GM19438 (cell line): Measurements from ENCODE around the gene PLCB2.

Experiments
- ATAC-seq: cut with Tn5 transposase; IDR thresholded peaks from one replicate; pipeline ENCODE4 v1.9.1; 2021; ENCODE audit warnings: low read depth; ENCODE audit not compliant: unreplicated experiment

The PLCB2 gene

DNA sequence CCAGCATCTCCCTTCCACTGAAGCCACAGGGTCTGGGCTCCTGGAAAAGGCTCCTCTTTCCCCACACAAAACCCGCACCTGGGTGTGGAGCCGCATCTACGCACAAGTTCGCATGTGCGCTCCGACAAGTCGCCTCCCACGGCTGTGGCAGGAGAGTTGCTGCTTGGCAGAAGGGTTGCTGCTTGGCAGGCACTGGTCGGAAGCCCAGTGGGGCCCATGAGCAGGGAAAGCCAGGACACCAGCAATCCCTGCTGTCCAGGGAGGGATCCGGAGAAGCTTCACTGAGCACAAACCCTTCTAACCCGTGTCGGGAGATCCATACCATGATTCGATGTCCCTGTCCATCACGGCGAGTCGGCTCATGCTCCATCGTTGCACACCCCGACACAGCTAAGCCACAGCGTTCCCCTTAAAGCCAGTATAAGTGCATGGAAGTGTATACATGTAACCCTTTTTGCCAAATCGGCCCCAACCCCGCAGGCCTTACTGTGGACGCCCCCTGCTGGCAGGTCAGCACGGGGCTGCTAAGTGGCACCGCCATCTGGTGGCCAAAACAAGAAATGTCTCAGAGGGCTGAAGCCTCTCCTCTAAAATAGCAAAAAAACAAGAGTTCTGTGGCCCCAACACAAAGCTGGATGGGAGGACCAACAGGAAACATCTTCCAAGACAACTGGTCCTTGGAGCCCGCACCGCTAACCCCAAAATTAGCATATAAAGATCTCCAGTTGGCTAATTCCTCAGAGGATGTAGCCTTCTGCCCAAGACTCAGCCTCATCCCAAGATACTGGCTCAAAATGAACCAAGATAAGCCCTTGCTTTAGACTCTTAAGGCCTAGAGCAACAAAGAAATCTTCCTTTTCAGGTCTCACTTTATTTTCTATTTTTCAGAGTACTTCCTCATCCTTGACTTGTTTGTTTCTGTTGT, 33.1 kb downstream of the PLCB2 start:
- ATAC-seq, result no peak

DNA sequence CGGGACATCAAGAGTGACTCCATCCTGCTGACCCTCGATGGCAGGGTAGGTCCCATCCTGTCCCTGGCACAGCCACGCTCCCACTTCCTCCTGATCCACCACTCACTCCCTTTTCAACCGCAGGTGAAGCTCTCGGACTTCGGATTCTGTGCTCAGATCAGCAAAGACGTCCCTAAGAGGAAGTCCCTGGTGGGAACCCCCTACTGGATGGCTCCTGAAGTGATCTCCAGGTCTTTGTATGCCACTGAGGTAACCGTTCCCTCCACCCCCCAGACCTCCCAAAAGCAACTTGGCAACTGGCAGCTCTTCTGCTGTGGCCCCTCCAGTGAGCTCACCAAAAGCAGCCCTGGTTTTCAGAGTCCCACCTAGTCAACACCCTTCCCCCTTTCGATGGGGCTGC, 34.3 kb downstream of the PLCB2 start:
- no peak for ATAC-seq

DNA sequence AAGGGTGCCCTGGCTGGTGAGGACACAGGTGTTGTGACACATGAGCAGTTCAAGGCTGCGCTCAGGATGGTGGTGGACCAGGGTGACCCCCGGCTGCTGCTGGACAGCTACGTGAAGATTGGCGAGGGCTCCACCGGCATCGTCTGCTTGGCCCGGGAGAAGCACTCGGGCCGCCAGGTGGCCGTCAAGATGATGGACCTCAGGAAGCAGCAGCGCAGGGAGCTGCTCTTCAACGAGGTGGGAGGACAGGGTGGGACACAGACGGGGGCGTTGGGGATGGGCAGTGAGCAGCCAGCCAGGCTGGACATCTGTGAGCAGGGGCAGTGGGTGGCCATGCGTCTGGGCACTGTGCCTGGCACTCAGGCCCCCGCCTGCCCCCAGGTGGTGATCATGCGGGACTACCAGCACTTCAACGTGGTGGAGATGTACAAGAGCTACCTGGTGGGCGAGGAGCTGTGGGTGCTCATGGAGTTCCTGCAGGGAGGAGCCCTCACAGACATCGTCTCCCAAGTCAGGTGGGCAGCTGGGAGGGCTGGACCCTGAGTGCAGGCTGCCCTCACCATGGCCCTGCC, 35.2 kb downstream of the PLCB2 start:
- no peak for ATAC-seq

DNA sequence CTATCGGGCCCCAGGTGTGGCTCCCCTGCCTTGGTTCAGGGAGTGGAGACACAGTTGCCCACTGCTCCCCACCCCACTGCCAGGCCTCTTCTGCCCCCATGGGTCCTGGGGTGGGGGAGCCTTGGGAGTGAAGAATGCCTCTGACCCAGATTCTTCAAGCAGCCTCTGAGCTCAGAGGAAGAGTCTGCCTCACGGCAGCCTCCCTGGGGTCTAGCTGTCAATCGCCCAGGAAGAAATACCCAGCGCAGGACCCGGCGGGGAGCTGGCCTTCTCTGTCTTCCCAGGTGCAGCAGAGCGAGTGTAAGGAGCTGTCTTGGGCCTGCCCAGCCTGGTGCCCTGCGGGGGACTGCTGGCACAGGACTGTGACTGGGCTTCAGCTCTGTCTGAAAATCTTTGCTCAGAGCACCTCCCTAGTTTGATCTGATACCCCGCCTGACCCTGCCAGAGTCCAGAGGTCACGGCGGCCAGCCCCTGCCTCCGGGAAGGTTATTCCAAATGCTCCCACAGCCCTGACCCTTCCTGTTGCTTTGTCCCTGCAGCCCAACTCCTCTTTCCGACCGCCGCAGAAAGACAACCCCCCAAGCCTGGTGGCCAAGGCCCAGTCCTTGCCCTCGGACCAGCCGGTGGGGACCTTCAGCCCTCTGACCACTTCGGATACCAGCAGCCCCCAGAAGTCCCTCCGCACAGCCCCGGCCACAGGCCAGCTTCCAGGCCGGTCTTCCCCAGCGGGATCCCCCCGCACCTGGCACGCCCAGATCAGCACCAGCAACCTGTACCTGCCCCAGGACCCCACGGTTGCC, 35.9 kb downstream of the PLCB2 start:
- no peak for ATAC-seq

DNA sequence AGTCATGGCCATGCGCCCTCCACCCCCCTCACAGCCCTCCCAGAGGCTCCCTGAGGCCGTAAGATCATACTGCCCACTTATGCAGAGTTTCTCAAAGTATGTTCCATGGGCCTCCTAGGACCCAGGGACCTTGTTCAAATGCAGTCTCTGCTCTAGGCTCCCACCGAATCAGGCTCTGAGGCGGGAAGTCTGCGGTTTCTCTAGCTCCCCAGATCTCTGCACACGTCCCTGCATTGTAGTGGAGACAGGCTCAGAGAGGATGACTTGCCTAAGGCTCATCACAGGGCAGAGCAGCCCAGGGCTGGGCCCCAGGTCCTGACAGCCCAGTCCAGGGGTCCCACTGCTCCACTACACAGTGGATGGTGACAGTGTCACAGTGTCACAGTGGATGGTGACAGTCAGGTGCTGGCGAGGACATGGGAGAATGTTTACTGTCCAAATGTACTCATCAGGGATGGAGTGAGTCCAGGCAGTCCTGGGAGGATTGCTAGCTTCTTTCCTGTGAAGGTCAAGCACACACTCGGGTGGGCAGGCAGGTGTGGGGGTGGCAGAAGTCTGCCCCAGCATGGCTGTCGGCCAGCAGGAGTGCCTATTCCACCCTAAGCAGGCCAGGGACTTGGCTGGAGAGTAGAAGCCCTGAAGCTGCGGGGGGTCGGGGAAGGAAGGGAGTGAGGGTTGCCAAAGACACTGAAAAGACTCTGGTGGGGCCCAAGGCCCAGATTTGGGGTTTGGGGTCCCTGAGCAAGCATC, 37.3 kb downstream of the PLCB2 start:
- ATAC-seq, result no peak

DNA sequence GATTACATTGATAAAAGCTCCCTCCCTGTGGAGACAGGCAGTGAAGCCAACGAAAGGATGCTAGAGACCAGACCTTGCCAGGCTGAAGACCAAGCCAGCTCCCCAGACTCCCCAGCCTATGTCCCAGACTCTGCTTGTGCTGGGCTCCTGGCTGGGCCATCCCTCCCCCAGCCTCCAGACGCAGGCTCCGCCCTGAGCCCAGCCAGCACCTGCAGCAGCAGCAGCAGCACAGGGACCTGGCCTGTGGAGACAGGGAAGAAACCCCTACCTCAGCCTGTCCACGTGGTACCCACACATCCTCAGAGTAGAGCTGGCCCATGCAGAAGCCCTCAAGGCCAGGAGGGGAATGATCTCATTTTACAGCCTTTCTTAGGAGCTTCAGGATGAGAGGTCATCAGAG, 38.1 kb downstream of the PLCB2 start:
- ATAC-seq, result no peak

DNA sequence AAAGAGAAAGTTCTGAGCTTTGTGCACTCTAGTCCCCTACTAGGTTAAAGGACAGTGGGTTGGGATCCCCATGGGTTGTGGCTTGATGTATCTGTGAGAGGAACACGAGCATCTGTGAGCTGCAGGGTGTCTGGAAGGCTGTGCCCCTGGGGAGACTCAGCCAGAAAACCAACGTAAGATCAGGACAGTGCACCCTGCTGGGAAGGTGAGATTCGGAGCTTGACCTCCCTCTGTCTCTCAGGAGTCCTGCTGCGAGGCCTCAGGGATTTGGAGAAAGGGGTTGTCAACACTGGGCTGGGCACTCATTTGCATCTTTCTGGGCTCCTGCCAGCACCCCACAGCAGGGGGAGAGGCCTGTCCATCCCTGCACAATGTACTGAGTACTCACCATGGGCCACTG, 40.1 kb downstream of the PLCB2 start:
- ATAC-seq, result no peak

DNA sequence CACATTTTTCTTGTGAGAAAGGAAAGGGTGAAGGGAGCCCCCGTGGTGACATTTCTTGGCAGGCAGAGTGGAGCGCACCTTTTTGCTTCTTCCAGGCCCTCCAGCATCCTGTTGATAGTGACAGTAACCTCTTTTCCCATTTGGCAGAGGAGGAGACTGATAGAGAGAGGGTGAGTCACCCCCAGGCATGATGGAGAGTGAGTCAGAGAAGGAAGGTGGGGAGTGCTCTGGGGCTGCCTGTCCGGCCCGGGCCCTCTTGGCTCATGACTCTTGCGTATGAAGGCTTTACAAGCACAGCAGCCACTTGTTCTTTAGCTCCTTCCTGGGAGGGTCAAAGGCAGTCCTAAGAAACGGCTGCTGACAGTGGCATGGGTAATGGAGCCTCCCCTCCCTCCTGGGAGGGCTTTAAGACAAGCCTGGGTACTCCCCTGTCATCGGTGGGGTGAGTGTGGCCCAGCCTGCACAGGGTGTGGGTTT, 40.9 kb downstream of the PLCB2 start:
- no peak for ATAC-seq

DNA sequence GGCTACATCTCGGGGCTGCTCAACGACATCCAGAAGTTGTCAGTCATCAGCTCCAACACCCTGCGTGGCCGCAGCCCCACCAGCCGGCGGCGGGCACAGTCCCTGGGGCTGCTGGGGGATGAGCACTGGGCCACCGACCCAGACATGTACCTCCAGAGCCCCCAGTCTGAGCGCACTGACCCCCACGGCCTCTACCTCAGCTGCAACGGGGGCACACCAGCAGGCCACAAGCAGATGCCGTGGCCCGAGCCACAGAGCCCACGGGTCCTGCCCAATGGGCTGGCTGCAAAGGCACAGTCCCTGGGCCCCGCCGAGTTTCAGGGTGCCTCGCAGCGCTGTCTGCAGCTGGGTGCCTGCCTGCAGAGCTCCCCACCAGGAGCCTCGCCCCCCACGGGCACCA, 41.9 kb downstream of the PLCB2 start:
- no peak for ATAC-seq

DNA sequence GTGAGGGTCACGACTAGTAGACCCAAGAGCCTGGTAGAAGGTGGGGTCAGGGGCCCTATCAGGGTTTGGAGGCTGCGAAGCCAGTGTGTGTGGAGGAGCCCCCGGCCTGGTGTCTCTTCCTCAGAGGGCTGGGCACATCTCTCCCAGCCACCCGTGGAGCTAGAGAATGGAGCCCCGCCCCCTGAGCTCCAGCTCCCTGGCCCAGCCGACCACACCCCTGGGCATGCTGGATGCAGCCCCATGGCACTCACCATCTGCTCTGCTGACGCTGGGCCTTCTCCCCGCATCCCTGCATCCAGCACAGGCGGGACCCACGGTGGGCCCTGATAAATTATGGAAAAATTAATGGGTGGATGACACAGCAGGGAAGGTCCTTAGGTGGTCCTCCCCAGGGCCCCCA, 42.4 kb downstream of the PLCB2 start:
- no peak for ATAC-seq

DNA sequence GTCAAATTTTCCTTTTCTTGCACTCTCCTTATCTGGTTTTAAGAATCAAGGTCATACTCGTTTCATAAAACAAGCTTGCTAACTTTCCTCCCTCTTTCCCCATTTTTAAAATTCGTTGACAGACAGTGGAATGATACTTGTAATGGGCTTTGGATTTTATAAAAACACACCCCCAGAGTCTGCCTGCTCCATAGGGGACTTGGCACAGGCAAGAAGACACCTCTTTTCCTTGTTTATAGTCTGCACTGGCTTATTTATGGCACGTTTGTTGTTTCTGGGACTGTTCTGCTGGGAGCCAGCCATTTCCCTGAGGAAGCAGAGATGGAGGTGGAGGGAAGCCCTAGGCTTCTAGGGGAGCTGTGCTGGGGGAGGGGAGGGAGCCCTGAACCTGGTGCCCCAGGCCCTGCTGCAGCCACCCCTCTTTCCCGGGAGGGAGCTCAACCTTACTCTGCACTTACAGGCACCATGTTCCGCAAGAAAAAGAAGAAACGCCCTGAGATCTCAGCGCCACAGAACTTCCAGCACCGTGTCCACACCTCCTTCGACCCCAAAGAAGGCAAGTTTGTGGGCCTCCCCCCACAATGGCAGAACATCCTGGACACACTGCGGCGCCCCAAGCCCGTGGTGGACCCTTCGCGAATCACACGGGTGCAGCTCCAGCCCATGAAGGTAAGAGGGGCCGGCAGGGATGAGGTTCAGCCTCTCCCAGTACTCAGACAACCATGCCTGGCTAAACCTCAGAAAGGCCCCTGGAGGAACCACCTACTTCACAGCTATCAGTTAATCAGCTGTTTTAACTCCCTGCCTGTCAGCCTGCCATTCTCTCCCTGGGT, 43.2 kb downstream of the PLCB2 start:
- ATAC-seq, result no peak

DNA sequence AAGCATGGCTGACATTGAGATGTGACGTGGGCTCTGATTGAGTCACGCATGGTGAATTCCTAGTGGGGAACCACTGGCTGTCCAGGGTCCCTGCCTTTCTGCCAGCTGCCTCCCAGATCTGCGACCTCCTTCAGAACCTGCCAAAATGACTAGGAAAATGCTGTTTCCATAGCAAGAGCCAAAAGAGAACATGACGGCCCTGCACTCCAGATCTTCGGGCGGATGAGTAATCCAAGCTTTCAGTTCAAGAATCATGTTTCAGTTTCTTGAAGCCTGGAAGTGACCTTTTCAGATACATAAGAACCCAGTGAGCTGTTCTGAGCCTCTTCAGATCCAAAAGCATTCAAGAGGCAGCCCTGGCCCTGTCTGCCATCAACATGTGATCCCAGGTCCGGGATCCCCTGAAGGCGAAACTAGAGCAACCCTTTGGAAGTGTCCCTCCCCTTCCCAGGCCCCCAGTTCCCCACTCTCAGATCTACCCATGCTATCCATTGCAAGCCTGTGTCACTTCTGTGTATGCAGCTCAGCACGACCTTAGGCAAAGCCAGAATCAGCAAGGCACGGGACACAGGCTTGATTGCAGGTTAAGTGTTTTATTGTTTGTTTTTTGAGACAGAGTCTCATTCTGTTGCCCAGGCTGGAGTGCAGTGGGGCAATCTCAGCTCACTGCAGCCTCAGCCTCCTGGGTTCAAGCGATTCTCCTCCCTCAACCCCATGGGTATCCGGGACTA, 44.5 kb downstream of the PLCB2 start:
- ATAC-seq, result no peak

DNA sequence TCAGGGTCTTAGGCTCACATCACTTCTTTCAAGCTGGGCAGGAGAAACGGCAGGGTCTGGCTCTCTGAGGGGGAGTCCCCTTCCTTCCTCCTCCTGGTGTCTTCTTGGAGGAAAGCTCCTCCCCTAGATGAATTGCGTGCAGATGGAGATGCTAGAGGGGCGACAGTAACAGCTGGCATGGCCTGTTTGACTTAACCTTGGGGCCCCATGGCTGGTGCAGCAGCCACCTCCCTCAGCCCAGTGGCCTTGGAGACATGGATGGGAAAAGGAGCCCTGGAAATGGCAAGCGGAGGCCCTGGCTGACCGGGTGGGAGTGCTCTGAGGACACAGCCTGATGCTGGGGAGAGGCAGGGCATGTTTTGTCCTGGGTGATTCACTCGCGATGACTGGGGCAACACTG, 48.7 kb downstream of the PLCB2 start:
- no peak for ATAC-seq

DNA sequence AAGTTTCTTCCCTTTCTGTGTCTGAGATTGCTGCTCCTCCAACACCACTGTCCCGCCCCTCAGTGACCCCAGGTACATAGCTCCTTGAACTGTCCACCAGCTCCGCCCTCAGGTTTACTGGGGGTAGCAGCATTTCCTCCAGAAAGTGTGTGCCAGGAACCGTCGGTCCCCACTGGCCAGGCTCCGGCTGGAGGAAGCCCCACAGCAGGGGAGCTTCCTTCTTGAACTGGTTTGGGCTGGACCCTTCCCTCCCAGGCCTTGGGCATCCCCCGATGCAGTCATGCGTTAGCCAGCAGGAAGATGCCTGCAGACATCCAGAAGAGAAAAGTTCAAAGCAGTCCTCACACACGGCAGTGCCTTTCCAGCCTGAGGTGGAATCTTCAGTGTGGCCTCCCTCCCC, 49.2 kb downstream of the PLCB2 start:
- no peak for ATAC-seq

DNA sequence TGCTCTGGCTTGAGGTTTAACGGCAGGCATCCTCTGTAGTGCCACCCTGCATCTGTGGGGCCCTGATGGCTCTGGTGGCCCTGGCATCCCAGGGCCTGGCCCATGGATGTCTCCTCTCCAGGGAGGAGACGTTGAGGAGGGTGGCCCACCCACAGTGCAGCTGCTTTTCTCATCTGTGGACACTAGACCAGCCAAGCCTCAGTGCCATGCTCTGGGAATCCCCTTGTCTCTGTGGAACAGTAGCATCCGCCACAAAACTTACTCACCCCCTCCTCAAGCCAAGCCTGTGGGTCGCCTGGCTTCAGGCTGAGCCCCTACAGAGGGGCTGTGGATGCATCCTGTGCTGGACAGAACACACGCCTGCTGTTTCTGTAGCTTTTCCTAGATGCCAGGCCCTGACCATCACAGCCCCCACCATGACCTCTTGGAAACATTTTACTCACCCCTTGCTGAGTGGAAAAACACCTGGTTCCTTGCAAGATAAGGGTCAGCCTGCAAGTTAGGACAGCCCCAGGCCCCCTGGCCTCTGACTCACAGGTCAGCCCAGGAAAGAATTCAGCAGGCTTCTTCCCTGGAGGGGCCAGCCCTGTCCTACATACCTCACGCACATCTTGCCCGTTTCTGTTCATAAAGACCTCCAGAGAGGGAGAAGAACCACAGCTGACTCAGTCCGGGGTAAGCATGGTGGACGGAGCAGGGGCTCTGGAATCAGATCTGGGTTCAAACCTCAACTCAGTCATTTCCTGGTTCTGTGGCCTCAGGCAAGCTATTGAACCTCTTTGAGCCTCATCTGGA, 49.9 kb downstream of the PLCB2 start:
- ATAC-seq, result no peak

DNA sequence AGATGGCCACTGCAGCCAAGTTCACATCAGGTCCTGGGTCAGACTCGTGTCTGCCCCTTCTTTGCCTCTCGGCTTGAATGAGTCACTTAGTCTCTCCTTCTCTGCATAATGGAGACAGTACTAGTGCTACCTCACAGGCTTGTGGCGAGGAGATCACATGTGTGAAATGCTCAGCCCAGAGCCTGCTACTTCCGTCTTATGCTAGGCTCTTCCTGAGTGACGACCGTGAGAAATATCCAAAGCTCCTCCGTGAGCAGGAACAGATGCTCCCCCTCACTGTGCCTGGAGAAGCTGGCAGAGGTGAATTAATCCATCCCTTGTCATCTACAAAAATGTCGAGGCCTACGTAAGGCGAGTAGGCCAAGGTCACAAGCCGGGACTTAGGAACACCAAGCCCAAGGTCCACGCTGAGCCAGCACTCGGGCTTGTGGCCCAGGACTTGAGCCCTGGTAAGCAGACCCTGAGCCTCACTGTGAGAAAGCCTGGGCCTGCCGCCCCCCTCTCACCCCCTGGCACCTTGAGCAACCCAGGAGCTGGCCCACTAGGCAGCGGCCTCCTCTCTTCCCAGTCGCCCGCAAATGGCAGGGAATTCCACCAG, 51.0 kb downstream of the PLCB2 start:
- no peak for ATAC-seq

DNA sequence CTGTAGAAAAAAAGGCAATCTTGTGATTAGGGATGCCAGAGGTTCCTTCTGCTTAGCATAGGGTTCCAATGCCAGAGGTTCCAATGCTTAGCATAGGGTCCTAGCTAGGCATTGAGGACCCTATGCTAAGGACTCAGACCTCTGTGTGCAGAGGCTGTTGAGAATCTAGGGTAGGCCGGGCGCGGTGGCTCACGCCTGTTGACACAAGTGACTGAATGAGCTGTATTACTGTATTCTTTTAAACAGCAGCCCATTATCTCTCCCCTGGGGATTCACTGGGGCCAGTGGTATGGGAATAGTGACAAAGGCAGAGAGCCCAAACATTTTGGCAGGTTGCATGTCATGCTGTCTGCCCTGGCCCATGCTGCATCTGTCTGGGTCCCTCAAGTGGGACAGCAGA, 52.7 kb downstream of the PLCB2 start:
- no peak for ATAC-seq

DNA sequence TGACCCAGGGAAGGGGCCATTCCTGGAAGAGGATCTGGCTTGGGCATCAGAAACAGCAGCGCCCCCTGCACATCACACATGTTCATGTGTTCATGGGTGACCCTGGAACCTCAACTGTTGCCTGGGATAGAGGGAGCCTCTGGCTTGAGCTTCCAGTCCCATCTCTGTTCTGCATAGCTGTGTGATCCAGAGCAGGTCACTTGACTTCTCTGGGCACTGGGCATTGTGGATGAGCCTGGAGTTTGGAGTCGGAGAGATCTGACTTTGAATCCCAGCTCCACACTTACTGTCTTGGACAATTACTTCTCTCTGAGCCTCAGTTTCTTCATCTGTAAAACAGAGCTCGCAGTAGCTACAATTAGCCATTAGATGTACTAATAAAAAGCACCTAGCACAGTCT, 53.3 kb downstream of the PLCB2 start:
- ATAC-seq, result no peak
